ENCODE results near the gene EIF4A2.
"Not testable (repeated sequence)": the region's sequence is repeated elsewhere in the genome, so short reads cannot be mapped to it uniquely, and the experiment has no call there.

The EIF4A2 gene

DNA sequence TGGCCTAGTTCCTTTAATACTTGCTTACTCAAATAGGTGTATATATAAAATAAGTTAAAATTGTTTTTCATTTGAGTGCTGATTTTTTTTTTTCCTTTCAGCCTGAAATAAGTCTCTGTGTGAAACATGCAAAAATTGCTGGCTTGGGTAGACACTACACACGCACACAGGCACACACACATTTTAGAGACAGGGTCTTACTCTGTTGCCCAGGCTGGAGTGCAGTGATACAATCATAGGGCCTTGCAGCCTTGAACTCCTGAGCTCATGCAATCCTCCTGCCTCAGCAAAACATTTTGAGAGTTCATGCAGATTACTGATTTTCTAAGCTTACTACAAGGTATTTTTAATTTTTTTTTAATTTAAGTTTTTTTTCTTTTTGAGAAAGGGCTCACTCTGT is 35.6 kb downstream of the EIF4A2 start:
- DNase-seq (ENCODE audit: low read depth in 2 of 2, low spot score in 1 of 2), result no peak

DNA sequence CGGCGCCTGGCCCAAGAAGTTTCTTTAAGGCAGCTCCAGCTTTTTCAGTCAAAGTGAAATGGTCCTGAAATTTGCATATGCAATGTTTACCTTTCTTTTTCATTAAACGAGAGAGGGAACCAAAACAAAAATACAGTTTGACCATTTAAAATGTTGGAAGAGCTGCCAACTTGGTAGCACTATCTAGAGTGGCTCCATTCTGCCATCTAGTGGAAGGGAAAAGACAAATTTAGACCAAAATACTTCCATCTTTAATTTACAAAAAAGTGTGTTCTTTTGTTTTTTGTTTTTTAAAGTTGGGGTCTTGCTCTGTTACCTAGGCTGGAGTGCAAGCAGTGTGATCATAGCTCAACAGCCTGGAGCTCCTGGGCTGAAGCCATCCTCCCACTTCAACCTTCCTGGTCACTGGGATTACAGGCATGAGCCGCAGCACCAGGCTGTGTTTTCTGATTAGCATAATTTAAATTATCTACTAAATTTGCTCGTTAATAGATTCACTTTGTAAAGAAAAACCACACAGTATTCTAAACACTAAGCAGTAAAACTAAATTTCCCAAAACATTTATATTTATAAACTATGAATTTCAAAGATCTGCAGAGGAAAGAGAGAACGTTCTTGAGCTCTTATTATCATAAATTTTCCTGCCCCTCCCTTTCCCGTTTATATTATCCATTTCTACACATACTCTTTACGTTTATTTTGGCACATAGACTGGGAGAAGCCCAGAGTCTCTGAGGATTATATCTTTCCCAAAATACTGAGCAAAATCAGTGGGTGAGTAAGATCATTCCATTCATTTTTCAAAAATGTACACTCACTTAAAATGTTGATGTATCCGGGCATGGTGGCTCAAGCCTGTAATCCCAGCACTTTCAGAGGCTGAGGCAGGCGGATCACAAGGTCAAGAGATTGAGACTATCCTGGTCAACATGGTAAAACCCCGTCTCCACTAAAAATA is 38.3 kb downstream of the EIF4A2 start:
- DNase-seq (ENCODE audit: low read depth in 2 of 2, low spot score in 1 of 2), result no peak

DNA sequence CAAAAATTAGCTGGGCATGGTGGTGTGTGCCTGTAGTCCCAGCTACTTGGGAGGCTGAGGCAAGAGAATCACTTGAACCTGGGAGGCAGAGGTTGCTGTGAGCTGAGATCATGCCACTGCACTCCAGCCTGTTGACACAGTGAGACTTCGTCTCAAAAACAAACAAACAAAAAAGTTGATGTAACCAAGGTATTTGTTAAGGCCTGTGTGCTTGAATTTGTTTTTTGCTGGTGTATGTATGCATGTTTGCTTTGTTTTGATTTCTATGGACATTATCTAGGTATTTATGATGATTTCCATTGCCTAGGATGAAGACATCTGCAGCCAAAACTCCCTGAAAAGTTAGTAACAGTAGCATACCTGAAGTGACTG is 39.0 kb downstream of the EIF4A2 start:
- DNase-seq (ENCODE audit: low read depth in 2 of 2, low spot score in 1 of 2), result not testable (repeated sequence)

DNA sequence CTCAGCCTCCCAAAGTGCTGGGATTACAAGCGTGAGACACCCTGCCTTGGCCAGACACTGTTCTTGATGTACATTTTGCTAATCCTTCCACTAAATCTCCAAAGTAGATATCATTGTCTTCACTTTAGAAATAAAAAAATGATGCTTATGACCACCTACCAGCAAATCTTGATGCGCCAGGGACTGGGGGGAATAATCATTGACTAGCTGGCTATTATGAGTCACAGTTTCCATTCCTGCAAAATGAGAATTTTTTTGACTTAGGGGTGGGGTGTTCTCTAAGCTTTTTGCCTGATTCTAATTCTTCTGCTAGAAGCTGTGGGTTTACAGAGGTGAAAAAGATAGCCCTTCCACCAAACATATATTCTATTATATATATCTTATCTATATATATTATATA is 40.0 kb downstream of the EIF4A2 start:
- no peak for DNase-seq (ENCODE audit: low read depth in 2 of 2, low spot score in 1 of 2)

DNA sequence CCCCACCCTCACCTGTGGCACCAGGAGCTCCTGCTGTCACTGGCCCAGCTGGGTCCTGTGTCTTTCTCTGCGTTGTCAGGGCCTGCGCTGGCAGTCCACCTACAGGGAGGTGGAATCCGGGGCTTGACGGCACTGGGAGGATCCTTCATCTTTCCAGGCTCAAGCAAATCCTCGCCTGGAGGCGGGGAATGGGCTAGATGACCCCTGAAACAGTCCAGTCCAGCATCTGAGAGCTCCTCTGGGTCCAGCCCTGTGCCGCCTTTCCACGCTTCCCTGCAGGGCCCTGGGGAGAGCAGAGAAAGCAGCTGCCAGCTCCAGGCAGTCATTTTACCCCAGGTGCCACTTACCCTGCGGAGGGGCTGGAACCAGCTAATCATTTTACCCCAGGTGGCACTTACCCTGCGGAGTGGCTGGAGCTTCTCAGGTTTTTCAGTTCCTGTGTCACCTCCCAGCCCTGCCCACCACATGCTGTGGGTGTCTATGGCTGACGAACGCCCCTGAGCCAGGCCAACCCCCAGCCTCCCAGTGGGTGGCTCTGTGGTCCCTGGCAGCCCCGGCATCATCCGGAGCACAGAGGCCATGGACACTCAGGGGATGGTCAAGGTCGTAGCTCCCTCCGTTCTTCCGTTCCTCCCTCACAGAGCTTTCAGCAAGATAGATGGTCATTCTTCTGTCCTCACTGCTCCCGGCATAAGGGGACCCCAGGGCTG is 41.2 kb downstream of the EIF4A2 start:
- DNase-seq (ENCODE audit: low read depth in 2 of 2, low spot score in 1 of 2), result no peak

DNA sequence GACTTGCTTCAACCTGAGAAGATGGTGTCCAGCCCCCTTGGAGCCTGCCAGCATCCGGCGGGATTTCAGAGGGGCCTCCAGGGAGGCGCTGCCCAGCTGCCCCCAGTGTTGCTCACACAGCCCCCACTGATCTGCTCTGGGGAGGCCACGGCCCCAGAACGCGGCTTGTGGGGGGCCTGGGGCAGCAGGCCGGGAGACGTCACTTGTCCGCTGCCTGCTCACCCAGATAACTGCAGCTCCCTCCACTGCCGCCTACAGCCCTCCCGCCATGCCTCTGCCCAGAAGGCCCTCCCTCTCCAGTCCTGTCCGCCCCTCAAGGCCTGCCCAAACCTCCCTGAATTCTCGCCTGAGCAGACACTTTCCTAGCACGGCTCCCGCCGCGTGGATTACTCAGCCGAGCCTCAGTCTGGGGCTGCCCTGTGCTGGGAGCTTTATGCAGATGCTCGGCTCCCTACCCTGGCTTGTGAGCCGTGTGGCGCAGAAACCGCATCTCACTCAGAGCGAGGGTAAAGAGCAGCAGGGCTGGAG is 42.0 kb downstream of the EIF4A2 start:
- peak in 1 of 2 donors; percentile 3 for DNase-seq (ENCODE audit: low read depth in 2 of 2, low spot score in 1 of 2)

DNA sequence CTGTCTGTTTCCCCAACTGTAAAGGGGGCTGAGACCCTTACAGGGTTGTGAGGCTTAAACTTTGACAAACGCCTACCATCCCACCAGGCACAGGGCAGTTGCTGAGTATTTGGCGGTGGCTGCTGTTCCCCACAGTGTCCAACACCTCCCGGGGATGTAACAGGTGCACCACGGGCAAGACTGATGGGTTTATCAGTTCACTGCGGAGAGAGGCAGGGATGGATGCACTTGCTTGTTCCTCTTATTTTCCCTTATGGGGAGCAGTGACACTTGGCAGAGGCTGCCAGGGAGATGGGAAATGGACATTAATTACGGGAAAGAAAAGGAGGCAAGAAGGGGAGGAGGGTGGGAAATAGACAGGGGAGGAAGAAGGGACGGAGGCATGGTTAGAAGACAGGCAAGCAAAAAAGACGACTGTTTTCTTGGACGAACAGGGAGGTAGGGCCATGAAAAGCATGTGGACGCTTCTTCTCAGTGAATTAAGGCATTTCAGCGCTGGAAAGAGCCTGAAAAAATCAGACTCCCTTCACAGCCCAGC is 42.6 kb downstream of the EIF4A2 start:
- no peak for DNase-seq (ENCODE audit: low read depth in 2 of 2, low spot score in 1 of 2)

DNA sequence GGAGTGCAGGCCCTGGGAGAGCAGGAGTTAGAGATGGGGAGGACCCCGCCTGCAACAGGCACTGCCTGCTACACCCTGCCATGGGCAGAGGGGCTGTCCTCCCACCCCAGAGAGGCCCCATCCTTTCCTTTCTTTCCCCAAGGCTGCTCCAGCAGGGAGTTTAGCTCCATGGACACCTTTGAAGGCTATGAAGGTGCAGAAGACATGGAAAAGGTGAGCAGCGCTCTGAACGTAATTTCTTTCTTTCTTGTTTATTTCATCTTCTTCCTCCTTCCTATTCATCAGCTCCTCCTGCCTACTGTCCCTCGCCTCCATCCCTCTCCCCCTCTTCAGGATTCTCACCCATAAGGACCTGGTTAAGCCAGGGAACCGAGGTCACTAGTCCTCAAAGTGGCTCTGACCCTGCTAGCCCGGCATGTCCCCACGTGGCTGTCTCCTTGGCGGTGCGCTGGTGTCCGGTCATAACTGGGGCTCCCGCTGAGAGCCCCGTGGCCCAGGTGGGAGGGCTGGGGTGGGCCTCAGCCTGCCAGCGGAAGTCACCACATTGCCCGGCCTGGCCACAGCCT is 43.1 kb downstream of the EIF4A2 start:
- no peak for DNase-seq (ENCODE audit: low read depth in 2 of 2, low spot score in 1 of 2)

DNA sequence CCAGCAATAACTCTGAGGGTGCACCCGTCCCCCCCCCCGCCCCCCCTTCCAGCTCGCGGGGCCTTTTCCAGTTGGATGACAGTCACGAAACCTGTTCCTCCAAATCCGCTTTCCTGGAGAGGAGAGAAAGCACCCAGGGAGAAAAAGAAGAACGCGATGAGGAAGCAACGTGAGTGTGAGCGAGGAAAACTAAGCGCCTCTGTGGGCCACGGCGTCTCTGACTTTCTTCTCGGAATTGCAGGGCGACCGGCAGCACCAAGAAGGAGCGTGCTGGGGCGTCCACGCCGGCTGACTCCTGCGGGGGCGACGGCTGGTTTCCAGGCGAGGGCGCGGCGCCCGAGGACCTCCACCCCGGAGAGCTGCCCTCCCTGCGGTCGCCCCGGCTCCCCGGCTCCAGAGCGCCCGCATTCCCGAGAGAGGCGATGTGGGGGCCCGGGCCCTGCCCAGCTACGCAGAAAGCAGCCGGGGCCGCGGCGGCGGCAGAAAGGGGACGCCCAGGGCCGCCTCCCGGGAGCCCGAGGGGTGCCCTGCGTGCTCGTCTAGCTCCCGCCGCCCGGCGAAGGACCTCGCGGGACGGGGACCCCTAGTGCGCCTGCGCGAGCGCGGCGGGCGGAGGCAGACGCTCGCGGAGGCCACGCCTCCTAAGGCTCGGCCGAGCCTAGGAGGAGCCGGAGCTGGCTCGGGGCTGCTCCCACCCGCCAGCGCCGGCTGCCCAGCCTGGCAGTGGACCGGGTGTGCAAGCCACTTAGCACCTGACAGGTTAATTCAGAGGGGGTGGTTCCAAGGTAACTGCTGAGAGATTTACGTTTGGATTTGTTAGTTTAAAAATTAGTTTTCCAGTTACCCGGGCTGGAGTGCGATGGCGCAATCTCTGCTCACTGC is 43.8 kb downstream of the EIF4A2 start:
- peak; percentile 53 to 68 for DNase-seq (ENCODE audit: low read depth in 2 of 2, low spot score in 1 of 2)

DNA sequence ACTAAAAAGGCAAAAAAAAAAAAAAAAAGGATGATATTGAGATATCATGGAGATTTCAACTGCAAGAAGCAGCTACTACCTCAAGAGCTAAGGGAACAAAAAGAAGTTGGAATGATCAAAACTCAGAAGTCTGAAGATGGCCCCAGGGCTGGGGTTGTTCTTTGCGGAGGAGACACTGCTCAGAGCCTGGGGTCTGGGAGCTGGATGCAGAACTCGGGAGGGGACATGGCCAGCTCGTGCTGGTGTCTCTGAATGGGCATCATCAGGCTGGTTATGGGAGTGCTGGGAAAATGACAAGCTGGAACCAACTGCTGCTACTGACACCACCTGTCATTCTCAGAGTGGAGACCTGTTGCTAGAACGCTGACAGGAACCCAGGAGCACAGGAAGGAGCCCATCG is 45.0 kb downstream of the EIF4A2 start:
- DNase-seq (ENCODE audit: low read depth in 2 of 2, low spot score in 1 of 2), result no peak

DNA sequence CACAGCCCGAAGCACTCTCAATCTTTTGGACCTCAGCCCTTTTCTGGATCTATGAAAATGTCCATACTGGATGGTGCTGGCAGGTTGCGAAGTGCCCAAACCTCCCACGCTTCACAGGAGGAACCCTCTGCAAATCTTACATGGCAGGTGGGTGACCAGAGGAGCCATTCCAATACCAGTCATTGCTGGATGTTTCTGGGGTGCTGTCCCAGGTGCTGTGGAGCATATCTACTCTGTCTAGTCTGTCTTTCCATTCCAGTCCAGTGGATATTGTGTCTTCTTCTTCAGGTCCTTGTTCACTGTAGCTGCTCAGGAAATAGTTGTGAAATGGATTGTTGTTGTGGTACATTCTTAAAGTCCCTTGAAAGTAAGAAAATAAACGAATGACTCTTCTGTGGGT is 48.4 kb downstream of the EIF4A2 start:
- no peak for DNase-seq (ENCODE audit: low read depth in 2 of 2, low spot score in 1 of 2)

DNA sequence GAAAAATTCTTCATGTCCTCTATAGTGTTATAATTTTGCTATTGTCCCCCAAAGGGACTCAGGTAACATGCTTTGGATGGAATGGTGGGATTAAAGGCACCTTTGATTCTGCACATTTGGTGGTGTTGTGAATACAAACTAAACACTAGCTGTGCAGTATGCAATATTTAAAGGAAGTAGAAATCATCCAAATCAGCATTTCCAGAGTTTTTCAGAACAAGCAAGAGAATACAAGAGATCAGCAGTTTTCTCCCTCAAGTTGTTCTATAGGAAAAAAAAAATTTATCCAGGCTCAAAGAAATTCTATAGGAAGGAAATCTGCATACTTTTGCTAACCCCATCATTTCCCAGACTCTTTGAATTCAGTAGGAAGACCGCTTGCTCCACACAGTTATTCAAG is 48.9 kb downstream of the EIF4A2 start:
- DNase-seq (ENCODE audit: low read depth in 2 of 2, low spot score in 1 of 2), result no peak
